ENCODE measurements around the gene PALD1.
"Not testable (repeated sequence)": the region's sequence is repeated elsewhere in the genome, so short reads cannot be mapped to it uniquely, and the experiment has no call there.

The PALD1 gene

GRCh38 chr10:70482982-70483760, 4.6 kb downstream of the PALD1 start:
- DNase-seq = no peak

- DNase-seq = not testable (repeated sequence)
Observed at GRCh38 chr10:70483872-70484271, 5.3 kb downstream of the PALD1 start.

DNA sequence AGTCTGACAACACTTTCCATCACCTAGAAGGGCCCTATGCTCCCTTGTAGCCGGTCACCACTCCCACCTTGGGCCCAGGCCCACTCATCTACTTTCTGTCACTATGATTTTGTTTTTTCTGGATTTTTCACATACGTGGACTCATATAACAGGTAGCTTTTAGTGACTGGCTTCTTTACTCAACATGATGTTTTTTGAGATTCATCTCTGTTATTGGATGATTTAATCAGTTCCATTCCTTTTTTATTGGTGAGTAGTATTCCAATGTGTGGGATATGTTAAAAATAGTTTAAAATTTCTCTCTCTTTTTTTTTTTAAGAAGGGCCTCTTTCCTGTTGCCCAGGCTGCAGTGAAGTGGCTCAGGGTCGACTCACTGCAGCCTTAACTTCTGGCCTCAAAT, 9.3 kb downstream of the PALD1 start:
- DNase-seq = no peak

- DNase-seq = no peak
Observed at GRCh38 chr10:70490142-70490541, 11.6 kb downstream of the PALD1 start.

- no peak for DNase-seq
Observed at GRCh38 chr10:70491614-70492013, 13.0 kb downstream of the PALD1 start.

DNA sequence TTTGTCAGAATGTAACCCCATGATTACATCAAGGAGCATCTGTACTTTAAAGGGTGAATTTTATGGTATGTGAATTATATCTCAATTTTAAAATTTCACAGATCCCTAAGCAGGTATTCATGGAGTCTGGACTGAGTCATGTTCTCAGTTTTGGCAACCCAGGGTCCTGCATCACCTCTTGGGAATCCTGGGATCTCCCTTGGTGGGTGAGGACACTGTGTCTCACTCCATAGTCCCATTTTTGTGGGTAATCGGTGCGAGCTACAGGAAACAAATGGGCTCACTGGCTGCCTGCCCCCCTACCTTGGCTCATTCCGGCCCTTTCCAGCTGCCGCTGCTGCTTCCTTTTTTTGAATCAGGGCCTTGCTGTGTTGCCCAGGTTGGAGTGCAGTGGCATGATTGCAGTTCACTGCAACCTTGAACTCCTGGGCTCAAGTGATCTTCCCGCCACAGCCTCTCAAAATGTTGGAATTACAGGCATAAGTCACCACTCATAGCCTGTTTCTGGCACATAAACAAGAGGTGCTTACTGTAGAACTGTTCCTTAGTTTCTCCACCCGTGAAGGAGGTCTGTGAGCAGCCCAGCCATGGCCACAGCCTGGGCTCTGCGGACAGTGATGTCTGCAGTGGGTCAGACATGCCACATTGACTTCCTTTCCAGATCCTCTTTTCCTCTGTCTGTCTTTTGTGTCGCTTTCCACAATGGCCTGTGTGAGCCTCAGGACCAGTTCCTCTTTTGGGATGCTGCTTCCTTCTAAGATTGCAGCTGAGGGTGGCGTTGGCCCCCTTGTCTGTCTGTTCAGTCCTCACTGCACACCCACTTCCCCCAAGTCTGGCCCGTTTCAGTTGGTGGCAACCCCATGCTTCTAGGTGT, 14.5 kb downstream of the PALD1 start:
- DNase-seq = no peak

- DNase-seq = no peak
Observed at GRCh38 chr10:70493660-70494234, 15.2 kb downstream of the PALD1 start.

DNA sequence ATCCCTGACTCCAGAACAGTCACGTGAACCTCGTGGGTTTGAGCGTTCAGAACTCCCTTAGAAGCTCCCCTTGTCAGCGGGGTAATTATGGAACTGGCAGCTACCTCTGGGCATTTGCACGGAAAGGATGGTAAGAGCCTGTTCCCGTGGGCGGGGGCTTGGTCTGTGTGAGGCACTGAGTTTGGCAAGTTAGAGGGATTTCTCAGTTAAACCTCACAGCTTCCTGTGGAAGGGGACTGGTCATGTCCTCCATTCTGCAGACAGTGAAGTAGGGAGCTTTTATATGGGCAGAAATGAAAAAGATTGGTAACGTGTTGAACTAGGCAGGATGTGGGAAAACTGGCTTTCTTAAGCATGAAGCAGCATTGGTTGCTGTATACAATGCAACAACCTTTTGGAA, 16.0 kb downstream of the PALD1 start:
- no peak for DNase-seq

GRCh38 chr10:70494966-70495365, 16.4 kb downstream of the PALD1 start:
- DNase-seq = no peak

GRCh38 chr10:70495691-70496261, 17.2 kb downstream of the PALD1 start:
- no peak for DNase-seq

- DNase-seq = no peak
Observed at GRCh38 chr10:70496341-70497119, 18.0 kb downstream of the PALD1 start.

DNA sequence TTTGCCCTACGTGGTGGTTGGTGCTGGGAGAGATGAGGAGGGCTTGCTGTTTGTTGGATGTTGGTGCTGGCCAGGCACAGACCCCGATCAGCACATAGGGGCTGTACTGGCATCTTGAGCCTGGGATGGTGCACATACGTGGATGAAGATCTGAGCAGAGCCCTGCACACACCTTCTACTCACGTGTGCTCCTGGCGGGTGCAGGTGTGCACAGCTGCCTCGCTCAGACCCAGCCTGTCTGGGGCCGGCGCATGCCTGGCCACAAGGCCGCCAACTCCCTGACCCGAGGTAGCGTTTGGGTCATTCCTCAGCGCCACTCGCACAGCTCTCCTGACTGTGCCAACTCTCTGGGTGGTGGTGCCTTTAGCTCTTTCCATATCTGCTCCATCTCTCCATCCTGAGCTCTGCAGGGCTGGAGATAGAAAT, 18.6 kb downstream of the PALD1 start:
- DNase-seq = no peak

DNA sequence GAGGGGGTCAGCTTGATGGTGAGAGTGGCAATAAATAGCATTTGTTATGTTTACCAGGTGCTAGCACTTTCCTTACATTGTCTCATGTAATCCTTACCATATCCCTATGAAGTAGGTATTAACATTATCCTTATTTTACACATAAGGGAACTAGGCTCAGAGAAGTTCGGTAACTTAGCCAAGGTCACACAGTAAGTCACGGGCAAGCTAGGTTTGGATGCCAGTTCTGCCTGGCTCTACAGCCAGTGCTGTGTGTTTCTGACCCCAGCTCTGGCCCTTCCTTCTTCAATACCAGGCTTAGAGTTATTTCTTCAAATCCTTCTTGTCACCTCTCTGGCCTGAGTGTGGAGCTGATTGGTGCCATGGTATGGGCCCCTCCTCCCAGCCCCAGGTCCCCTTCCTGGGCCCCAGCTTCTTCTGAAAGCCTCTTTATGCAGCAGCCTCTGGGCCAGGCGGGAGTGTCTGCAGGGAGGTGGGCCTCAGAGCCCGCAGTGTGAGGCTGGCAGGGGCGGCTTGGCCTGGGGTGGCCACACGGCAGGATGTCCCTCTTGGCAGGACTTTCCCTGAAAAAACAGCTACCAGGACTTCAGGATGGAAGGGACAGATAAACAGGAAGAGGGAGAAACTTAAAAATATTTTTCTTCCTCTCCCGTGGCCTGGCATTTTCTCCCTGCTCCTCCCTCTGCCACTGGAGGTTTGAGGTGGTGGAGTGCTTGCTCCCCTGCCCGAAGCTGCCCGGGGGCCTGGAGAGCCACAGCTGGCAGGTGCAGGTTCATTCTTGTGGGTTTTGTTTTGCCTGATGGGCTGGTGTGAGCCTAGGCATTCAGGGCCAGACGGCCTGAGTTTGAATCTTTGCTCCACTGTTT, 20.6 kb downstream of the PALD1 start:
- DNase-seq = no peak

DNA sequence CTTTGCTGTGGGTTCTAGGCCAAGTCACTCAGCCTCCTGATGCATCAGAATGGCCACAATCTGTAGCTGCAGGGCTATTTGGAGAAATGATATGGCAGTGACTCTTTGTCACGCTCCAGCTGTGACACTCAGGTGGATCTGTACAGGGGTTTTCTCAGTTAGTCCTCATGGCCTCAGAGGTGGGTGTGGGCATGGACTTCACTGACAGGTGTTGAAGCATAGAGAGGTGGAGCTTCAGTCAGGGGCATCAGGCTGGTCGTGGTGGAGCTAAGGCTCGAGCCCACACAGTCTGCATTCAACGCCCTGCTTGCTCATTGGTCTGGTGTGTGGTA, 21.2 kb downstream of the PALD1 start:
- no peak for DNase-seq

- DNase-seq = no peak
Observed at GRCh38 chr10:70500368-70500767, 21.8 kb downstream of the PALD1 start.

- no peak for DNase-seq
Observed at GRCh38 chr10:70500812-70501301, 22.3 kb downstream of the PALD1 start.

- DNase-seq = no peak
Observed at GRCh38 chr10:70502406-70502805, 23.8 kb downstream of the PALD1 start.

DNA sequence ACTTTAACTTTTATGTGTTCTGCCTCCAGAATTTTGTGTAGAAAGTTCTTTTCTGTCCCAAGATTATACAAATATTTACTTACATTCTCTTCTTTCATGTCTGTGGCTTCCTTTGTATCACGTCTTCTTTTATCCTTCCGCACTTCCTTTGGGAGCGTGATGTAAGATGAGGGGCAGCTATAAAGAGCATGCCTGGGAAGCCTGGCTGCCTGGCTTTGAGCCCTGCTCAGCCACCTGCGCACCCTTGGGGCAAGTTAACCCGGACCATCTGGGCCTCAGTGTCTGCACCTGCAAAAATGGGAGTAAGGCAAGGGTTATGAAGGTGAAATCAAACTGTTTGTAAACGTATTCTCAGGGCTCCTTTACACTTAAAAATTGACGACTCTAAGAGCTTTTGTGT, 25.2 kb downstream of the PALD1 start:
- no peak for DNase-seq

- no peak for DNase-seq
Observed at GRCh38 chr10:70504521-70505358, 26.2 kb downstream of the PALD1 start.

DNA sequence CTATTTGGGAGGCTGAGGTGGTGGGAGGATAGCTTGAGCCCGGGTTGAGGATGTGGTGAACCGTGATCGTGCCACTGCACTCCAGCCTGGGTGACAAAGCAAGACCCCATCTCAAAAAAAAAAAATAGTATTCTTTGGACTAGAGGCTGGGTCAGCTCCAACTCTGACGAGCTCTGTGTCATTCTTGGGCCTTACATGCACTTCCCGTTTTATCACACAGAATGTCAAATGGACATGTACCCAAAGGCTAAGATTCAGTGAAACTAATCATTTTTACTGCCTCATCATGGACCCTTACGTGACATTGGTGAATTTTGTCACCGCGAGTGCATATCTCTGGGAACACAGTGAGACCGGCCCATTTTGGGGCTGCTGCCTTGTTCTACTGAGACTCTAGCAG, 27.3 kb downstream of the PALD1 start:
- no peak for DNase-seq

- DNase-seq = no peak
Observed at GRCh38 chr10:70507966-70508365, 29.4 kb downstream of the PALD1 start.
